Ishikawa (cell line): ENCODE results near the gene CDC42BPA.

Experiments used
- EP300 ChIP-seq: IDR thresholded peaks from 2 replicates; pipeline ENCODE4 v1.6.1; 2012; ENCODE audit warnings: borderline replicate concordance
- RAD21 ChIP-seq: IDR thresholded peaks from 2 replicates; pipeline ENCODE4 v1.6.1; 2012; ENCODE audit warnings: low read depth
- YY1 ChIP-seq: IDR thresholded peaks from 2 replicates; pipeline ENCODE4 v1.6.1; 2012; ENCODE audit warnings: low read depth
- TF ChIP-seq, protein P1 (sequence below): IDR thresholded peaks from 2 replicates; pipeline ENCODE4 v1.6.1; 2012
- TF ChIP-seq, protein P2 (sequence below): IDR thresholded peaks from 2 replicates; pipeline ENCODE4 v1.6.1; 2012; ENCODE audit warnings: low read depth, mild to moderate bottlenecking

DNA sequence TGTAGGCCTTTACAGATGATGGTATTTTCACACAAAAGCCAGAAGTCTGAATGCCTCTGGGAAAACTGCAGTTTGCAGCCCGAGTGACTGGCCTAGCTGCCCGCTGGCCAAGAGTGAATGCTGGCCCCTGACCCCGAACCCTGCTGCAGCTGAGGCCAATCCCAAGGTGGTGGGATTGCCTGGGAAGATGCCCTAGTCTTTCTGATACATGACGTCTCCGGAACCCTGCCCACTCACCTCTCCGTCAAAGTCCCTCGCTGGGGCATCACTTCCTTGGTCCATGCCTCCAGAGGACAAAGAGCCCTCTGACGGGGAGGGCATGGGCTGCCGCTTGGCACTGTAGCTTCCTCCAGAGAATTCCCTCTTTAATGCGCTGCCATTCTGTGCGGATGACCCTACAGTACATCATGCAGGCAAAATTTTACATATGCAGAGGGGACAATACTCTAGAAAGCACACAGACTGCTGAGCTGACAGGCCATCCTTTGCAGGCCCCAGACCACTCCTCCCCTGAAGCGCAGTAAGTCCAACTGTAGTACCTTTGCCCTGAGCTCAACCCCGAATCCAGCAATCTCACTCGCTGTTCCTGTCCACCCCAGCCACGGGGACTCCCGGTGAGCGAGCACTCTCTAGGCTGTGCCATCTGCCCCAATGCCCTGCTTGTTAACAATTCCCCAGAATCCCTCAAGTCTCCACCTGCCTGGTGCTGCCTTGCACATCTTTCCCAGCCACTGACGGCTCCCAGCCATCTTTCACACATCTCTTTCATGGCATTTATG, 323.5 kb downstream of the CDC42BPA start:
- TF ChIP-seq EP300, result no peak
- TF ChIP-seq YY1, result no peak
- TF ChIP-seq, protein P1, sequence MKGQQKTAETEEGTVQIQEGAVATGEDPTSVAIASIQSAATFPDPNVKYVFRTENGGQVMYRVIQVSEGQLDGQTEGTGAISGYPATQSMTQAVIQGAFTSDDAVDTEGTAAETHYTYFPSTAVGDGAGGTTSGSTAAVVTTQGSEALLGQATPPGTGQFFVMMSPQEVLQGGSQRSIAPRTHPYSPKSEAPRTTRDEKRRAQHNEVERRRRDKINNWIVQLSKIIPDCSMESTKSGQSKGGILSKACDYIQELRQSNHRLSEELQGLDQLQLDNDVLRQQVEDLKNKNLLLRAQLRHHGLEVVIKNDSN, result no peak
- TF ChIP-seq, protein P2, sequence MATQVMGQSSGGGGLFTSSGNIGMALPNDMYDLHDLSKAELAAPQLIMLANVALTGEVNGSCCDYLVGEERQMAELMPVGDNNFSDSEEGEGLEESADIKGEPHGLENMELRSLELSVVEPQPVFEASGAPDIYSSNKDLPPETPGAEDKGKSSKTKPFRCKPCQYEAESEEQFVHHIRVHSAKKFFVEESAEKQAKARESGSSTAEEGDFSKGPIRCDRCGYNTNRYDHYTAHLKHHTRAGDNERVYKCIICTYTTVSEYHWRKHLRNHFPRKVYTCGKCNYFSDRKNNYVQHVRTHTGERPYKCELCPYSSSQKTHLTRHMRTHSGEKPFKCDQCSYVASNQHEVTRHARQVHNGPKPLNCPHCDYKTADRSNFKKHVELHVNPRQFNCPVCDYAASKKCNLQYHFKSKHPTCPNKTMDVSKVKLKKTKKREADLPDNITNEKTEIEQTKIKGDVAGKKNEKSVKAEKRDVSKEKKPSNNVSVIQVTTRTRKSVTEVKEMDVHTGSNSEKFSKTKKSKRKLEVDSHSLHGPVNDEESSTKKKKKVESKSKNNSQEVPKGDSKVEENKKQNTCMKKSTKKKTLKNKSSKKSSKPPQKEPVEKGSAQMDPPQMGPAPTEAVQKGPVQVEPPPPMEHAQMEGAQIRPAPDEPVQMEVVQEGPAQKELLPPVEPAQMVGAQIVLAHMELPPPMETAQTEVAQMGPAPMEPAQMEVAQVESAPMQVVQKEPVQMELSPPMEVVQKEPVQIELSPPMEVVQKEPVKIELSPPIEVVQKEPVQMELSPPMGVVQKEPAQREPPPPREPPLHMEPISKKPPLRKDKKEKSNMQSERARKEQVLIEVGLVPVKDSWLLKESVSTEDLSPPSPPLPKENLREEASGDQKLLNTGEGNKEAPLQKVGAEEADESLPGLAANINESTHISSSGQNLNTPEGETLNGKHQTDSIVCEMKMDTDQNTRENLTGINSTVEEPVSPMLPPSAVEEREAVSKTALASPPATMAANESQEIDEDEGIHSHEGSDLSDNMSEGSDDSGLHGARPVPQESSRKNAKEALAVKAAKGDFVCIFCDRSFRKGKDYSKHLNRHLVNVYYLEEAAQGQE, result no peak
- no peak for TF ChIP-seq RAD21
